HepG2 (cell line): ENCODE data around the gene ABCC1. TPM values are rescaled to one million over a fixed set of nuclear protein-coding genes. Genes with fewer than 3 reads are reported as not detected.

Experiments used
- ATF5 ChIP-seq: sonication (generic); formaldehyde crosslinking; IDR thresholded peaks from 2 replicates; pipeline ENCODE4 v1.4.0; 2020; ENCODE audit warnings: mild to moderate bottlenecking, low read depth, missing genetic modification reagents
- FIP1L1 ChIP-seq: fragments of 200-400 bp; formaldehyde crosslinking; IDR thresholded peaks from 2 replicates; pipeline ENCODE4 v1.6.1; 2018; ENCODE audit warnings: low read depth, mild to moderate bottlenecking, low read length, moderate library complexity, borderline replicate concordance; ENCODE audit not compliant: insufficient read depth
- GTF2F1 ChIP-seq: fragments of 150-350 bp; IDR thresholded peaks from 2 replicates; pipeline ENCODE4 v1.6.1; 2014; ENCODE audit warnings: low read length
- HNF4G ChIP-seq, 2 experiments: sonication (generic) in 1 of 2; formaldehyde crosslinking in 1 of 2; IDR thresholded peaks; 2 replicates each; pipeline versions ENCODE4 v1.4.0 to v1.6.1; 2011 to 2020; ENCODE audit warnings: borderline replicate concordance in 2 of 2, low read depth in 2 of 2, mild to moderate bottlenecking in 2 of 2, low read length in 1 of 2, missing genetic modification reagents in 1 of 2, moderate library complexity in 1 of 2
- KIAA2018 ChIP-seq: sonication (generic); formaldehyde crosslinking; IDR thresholded peaks from 2 replicates; pipeline ENCODE4 v1.5.0; 2020; ENCODE audit warnings: mild to moderate bottlenecking, missing genetic modification reagents, borderline replicate concordance
- MLXIP ChIP-seq: sonication (generic); formaldehyde crosslinking; IDR thresholded peaks from 2 replicates; pipeline ENCODE4 v1.9.0; 2021; ENCODE audit warnings: missing genetic modification reagents, borderline replicate concordance
- PBX3 ChIP-seq: sonication (generic); formaldehyde crosslinking; IDR thresholded peaks from 2 replicates; pipeline ENCODE4 v1.8.1; 2023; ENCODE audit warnings: missing genetic modification reagents, inconsistent platforms, borderline replicate concordance
- SRSF9 ChIP-seq: fragments of 200-400 bp; formaldehyde crosslinking; IDR thresholded peaks from 2 replicates; pipeline ENCODE4 v1.6.1; 2018; ENCODE audit warnings: borderline replicate concordance, mild to moderate bottlenecking, low read depth, low read length; ENCODE audit not compliant: insufficient read depth, poor library complexity, severe bottlenecking
- TAF1 ChIP-seq: sonication (generic); formaldehyde crosslinking; IDR thresholded peaks from 2 replicates; pipeline ENCODE4 v1.4.0; 2020; ENCODE audit warnings: missing genetic modification reagents
- ZFP62 ChIP-seq: sonication (generic); formaldehyde crosslinking; IDR thresholded peaks from 2 replicates; pipeline ENCODE4 v1.4.0; 2020; ENCODE audit warnings: missing genetic modification reagents
- ZNF205 ChIP-seq: IDR thresholded peaks from 2 replicates; pipeline ENCODE4 v1.6.1; 2018; ENCODE audit warnings: missing biosample characterization, missing genetic modification reagents
- ZNF430 ChIP-seq: sonication (generic); formaldehyde crosslinking; IDR thresholded peaks from 2 replicates; pipeline ENCODE4 v1.9.0; 2021; ENCODE audit warnings: mild to moderate bottlenecking, missing genetic modification reagents
- ZSCAN25 ChIP-seq: sonication (generic); formaldehyde crosslinking; IDR thresholded peaks from 2 replicates; pipeline ENCODE4 v1.8.0; 2022; ENCODE audit warnings: mild to moderate bottlenecking, missing genetic modification reagents
- polyA plus RNA-seq, 8 experiments: library from polyadenylated mRNA; depleted of rRNA in 3 of 8; stranded (reverse) in 7 of 8; unstranded in 1 of 8; fragments of >200 nt; fragmentation: Illumina TruSeq in 4 of 8; extraction: Trizol in 4 of 8; gene quantifications; 2 replicates each; pipeline versions ENCODE4 v1.2.1 to v1.2.3, GENCODE V29; 2011 to 2016; ENCODE audit warnings: low read depth in 4 of 8, missing spikeins in 1 of 8, mixed read lengths in 1 of 8; ENCODE audit not compliant: insufficient read depth in 1 of 8
- total RNA-seq, 5 experiments: library from RNA; depleted of rRNA; stranded (reverse); fragments of >200 nt; fragmentation: Illumina TruSeq; extraction: Trizol; gene quantifications; 2 replicates each; pipeline ENCODE4 v1.2.3, GENCODE V29; 2016; ENCODE audit warnings: low read depth in 1 of 5

Gene ABCC1
- total and polyA plus RNA-seq, 2 of the 13 experiments (the other 11 are each of a cell fraction or from before 2014, with no cell fraction given): 13.0 to 30.6 TPM

DNA sequence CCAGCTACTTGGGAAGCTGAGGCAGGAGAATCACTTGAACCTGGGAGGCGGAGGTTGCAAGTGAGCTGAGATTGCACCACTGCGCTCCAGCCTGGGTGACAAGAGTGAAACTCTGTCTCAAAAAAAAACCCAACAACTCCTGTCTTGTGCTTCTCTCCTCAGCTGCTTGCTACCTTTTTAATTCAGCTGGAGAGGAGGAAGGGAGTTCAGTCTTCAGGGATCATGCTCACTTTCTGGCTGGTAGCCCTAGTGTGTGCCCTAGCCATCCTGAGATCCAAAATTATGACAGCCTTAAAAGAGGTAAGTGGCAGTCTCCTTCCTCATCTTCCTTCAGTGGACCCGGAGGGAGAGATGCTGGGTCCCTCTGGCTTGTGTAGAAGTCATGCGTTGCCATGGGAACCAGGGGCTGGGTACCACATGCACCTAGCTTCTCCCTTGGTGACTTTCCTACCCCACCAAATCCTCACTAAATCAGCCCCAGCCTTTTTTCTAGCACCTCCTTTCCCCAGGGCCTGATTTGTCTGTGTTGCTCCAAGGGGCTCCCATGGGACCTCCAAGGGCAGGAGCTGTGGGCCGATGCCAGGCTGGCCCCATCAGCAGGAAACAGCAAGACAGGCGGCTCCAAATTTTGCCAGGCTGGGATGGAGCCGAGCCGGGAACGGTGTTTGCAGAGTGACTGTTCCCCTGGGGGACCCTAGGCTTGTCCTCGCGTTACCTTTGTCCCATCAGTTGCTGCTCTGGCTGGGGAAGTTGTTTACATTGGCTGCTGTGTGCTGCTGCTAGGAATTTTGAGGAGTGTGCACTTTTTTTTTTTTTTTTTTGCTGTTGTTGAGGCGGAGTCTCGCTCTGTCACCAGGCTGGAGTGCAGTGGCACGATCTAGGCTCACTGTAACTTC, 65.2 kb downstream of the ABCC1 start (continued):
- TF ChIP-seq ATF5 (CRISPR knock-in tag) (no peak), FIP1L1 (no peak), SRSF9 (no peak), KIAA2018 (0 out of 2 replicates have a peak, but pooled peaks have one; percentile 35), PBX3 (CRISPR knock-in tag) (no peak), HNF4G (IDR thresholded peaks at IDR 0.05; ENCODE audit: borderline replicate concordance, low read depth, low read length) (no peak), HNF4G (CRISPR knock-in tag; IDR thresholded peaks at IDR 0.05; ENCODE audit: borderline replicate concordance, low read depth) (no peak), GTF2F1 (no peak), ZNF430 (CRISPR knock-in tag) (no peak), TAF1 (CRISPR knock-in tag) (no peak), MLXIP (no peak), ZFP62 (CRISPR knock-in tag) (no peak), ZNF205 (CRISPR knock-in tag) (peak; percentile 75; the same call in 1 of the 2 replicates), ZSCAN25 (CRISPR knock-in tag) (no peak)
